ENCODE data around the gene NMT1. TPM values are rescaled to one million over a fixed set of nuclear protein-coding genes. Genes with fewer than 3 reads are reported as not detected.

The NMT1 gene
- total RNA-seq, 1 experiment from 2014 or later = 117 TPM

DNA sequence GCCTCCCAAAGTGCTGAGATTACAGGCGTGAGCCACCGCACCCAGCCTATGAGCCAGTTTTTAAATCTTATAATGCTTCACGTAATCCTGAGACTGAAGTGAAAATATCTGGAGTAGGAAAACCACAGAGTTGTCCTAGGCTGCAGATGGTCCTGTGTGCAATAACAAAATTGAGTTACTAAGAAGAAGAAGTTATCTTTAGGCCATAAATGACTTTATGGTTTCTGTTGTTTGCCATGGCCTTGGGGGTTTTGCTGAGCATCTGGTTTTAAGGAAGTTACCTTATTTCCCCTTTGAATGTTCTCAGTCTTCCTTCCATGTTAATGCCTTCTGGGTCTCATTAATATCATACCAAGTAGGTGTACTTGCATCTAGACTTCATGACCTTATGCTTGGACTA is 16.5 kb downstream of the NMT1 start:
- Histone ChIP-seq H3K27me3 (ENCODE audit: low read length) (no peaks in the 10 kb centered on the region), H3K9me3 (ENCODE audit: low read length) (no peaks in the 10 kb centered on the region), H4K20me1 (ENCODE audit: low read length) (peaks cover 26% of the 10 kb centered on the region; the same call in 1 of the 2 replicates), H3K4me1 (ENCODE audit: insufficient read depth, low read length) (peaks cover 10% of the 10 kb centered on the region), H3K9ac (ENCODE audit: low read length) (no peak overlapping the region), H3K4me3 (ENCODE audit: low read length) (no peak overlapping the region), H3K9me2 (replicated peaks; ENCODE audit: low read length) (no peaks in the 10 kb centered on the region), H3K27ac (ENCODE audit: low read length) (no peak overlapping the region), H2AFZ (ENCODE audit: low read length) (no peak overlapping the region), H3K4me2 (ENCODE audit: low read length) (no peak overlapping the region), H3F3A (ENCODE audit: low read length, unreplicated experiment) (peaks cover 7% of the 10 kb centered on the region), H3K36me3 (ENCODE audit: low read depth, low read length) (peaks cover 53% of the 10 kb centered on the region), H3K79me2 (ENCODE audit: low read length) (peaks cover 82% of the 10 kb centered on the region)
- DNase-seq (no peak), ATAC-seq (no peak)
- TF ChIP-seq EZH2 (IDR thresholded peaks at IDR 0.05; ENCODE audit: low read length, unreplicated experiment) (no peak), EZH2phosphoT487 (IDR thresholded peaks at IDR 0.05; ENCODE audit: borderline replicate concordance, low read length) (no peak)
- TF ChIP-seq, protein P1, sequence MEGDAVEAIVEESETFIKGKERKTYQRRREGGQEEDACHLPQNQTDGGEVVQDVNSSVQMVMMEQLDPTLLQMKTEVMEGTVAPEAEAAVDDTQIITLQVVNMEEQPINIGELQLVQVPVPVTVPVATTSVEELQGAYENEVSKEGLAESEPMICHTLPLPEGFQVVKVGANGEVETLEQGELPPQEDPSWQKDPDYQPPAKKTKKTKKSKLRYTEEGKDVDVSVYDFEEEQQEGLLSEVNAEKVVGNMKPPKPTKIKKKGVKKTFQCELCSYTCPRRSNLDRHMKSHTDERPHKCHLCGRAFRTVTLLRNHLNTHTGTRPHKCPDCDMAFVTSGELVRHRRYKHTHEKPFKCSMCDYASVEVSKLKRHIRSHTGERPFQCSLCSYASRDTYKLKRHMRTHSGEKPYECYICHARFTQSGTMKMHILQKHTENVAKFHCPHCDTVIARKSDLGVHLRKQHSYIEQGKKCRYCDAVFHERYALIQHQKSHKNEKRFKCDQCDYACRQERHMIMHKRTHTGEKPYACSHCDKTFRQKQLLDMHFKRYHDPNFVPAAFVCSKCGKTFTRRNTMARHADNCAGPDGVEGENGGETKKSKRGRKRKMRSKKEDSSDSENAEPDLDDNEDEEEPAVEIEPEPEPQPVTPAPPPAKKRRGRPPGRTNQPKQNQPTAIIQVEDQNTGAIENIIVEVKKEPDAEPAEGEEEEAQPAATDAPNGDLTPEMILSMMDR (conservative IDR thresholded peaks at IDR 0.05; ENCODE audit: low read depth, low read length) = no peak
- CTCF ChIA-PET = no interaction called here
- POLR2A ChIA-PET (ENCODE audit: unreplicated experiment) = no interaction called here
- BruUV-seq (replicated peaks) = no TSS peak
- intact Hi-C loops (cut with micrococcal nuclease) = no loop called here

DNA sequence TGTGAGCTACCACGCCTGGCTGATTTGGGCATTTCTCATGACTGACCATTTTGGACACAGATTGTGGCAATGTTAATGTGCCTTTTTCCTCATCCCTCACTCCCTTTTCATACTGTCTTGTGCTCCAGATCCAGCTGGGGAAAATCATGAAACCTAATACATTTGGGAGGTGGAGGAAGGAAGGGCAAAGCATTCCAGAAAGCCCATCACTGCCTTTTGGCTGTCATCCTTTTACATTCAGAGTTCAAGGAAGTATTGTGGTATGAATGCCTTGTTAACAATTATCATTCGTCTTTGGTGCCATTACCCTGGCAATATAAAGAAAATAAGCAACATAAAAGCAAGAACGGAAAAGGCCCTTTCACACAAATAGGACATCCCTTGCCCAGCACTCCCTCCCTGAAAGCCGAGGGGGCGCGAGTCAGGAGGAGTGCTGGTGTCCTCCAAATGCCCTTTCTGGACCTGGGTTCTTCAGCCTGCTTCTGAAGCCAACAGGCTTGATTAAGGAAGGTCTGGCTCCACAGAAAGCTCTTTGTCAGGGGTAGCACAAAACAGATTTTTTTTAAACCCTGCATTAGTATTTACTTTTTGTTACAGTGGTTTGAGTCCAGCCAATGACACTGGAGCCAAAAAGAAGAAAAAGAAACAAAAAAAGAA is 20.1 kb downstream of the NMT1 start:
- Histone ChIP-seq H2AFZ (ENCODE audit: low read length) (no peak overlapping the region), H3K4me2 (ENCODE audit: low read length) (no peak overlapping the region), H3K79me2 (ENCODE audit: low read length) (peaks cover 53% of the 10 kb centered on the region), H3K9ac (ENCODE audit: low read length) (no peak overlapping the region), H4K20me1 (ENCODE audit: low read length) (peaks cover 17% of the 10 kb centered on the region; the same call in 1 of the 2 replicates), H3K4me1 (ENCODE audit: insufficient read depth, low read length) (peaks cover 5% of the 10 kb centered on the region; the same call in 1 of the 2 replicates), H3K9me2 (replicated peaks; ENCODE audit: low read length) (no peaks in the 10 kb centered on the region), H3F3A (ENCODE audit: low read length, unreplicated experiment) (peaks cover 7% of the 10 kb centered on the region), H3K9me3 (ENCODE audit: low read length) (no peaks in the 10 kb centered on the region), H3K36me3 (ENCODE audit: low read depth, low read length) (peaks cover 56% of the 10 kb centered on the region), H3K27me3 (ENCODE audit: low read length) (no peaks in the 10 kb centered on the region), H3K27ac (ENCODE audit: low read length) (no peak overlapping the region), H3K4me3 (ENCODE audit: low read length) (no peak overlapping the region)
- DNase-seq = no peak
- ATAC-seq = no peak
- ChIA-PET POLR2A (ENCODE audit: unreplicated experiment) (no interaction called here), CTCF (no interaction called here)
- no TSS peak for BruUV-seq (replicated peaks)
- TF ChIP-seq, protein P1 (conservative IDR thresholded peaks at IDR 0.05; ENCODE audit: low read depth, low read length) = no peak
- TF ChIP-seq EZH2 (IDR thresholded peaks at IDR 0.05; ENCODE audit: low read length, unreplicated experiment) (no peak), EZH2phosphoT487 (IDR thresholded peaks at IDR 0.05; ENCODE audit: borderline replicate concordance, low read length) (no peak)
- intact Hi-C loops (cut with micrococcal nuclease) = no loop called here

DNA sequence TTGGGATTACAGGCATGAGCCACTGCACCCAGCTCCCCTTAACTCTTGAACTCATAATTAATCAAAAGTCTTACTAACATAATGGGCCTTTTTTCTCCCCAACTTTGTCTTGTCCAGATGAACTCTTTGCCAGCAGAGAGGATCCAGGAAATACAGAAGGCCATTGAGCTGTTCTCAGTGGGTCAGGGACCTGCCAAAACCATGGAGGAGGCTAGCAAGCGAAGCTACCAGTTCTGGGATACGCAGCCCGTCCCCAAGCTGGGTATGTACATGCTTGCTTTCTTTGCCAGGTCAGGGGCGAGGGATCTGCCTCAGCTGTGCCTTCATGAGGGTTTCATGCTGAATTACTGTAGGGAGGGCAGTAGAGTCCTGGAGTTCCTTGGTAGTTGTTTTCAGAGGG is 25.3 kb downstream of the NMT1 start:
- no TSS peak for BruUV-seq (replicated peaks)
- H3K79me2 ChIP-seq (ENCODE audit: low read length) = peaks cover 9% of the 10 kb centered on the region
- peaks cover 5% of the 10 kb centered on the region for H3F3A ChIP-seq (ENCODE audit: low read length, unreplicated experiment)
- H3K9ac ChIP-seq (ENCODE audit: low read length) = no peak overlapping the region
- no peak overlapping the region for H3K4me2 ChIP-seq (ENCODE audit: low read length)
- no peaks in the 10 kb centered on the region for H3K9me3 ChIP-seq (ENCODE audit: low read length)
- H3K27me3 ChIP-seq (ENCODE audit: low read length) = no peaks in the 10 kb centered on the region
- H3K9me2 ChIP-seq (replicated peaks; ENCODE audit: low read length) = no peaks in the 10 kb centered on the region
- no peaks in the 10 kb centered on the region for H4K20me1 ChIP-seq (ENCODE audit: low read length)
- TF ChIP-seq EZH2phosphoT487 (IDR thresholded peaks at IDR 0.05; ENCODE audit: borderline replicate concordance, low read length) (no peak), EZH2 (IDR thresholded peaks at IDR 0.05; ENCODE audit: low read length, unreplicated experiment) (no peak)
- TF ChIP-seq, protein P1 (conservative IDR thresholded peaks at IDR 0.05; ENCODE audit: low read depth, low read length) = no peak
- peaks cover 78% of the 10 kb centered on the region for H3K36me3 ChIP-seq (ENCODE audit: low read depth, low read length)
- DNase-seq = no peak
- no peaks in the 10 kb centered on the region for H3K4me1 ChIP-seq (ENCODE audit: insufficient read depth, low read length)
- no peak for ATAC-seq
- ChIA-PET POLR2A (ENCODE audit: unreplicated experiment) (interaction anchor here (0.6 kb wide), 1 partner anchor 188 kb away, joined by 3 read pairs; no protein-coding TSS in a partner anchor), CTCF (no interaction called here)
- intact Hi-C loops (cut with micrococcal nuclease) = no loop called here
- no peak overlapping the region for H2AFZ ChIP-seq (ENCODE audit: low read length)
- no peak overlapping the region for H3K27ac ChIP-seq (ENCODE audit: low read length)
- H3K4me3 ChIP-seq (ENCODE audit: low read length) = no peak overlapping the region

All from PC-3 (cell line).